HepG2 (cell line): ENCODE data around the gene DCLK1. TPM values are rescaled to one million over a fixed set of nuclear protein-coding genes. Genes with fewer than 3 reads are reported as not detected.

Experiments used
- ATAC-seq: fragments of 200-7000 bp; cut with Tn5 transposase; 3 replicates; pipeline ENCODE4 v1.9.1; 2020; ENCODE audit warnings: mild to moderate bottlenecking, moderate library complexity
- BruUV-seq: library from RNA; stranded (reverse); fragments of 400-500 nt; replicated peaks from 2 replicates; lab custom pipeline; 2021; lab: Mats Ljungman, UMichigan
- CTCF ChIA-PET: fragments of 300-600 bp; formaldehyde crosslinking; extraction: SDS; loops from one replicate; lab custom pipeline; 2021; ENCODE audit warnings: low total read pairs, inconsistent platforms, low intra/inter-chr PET ratio; lab: Yijun Ruan, JAX
- POLR2A ChIA-PET: fragments of 350-600 bp; sonication (Branson Sonifier 250); formaldehyde crosslinking; loops from one replicate; lab custom pipeline; 2020; ENCODE audit warnings: antibody characterized with exemption, inconsistent platforms; lab: Yijun Ruan, JAX
- DNase-seq: peaks from one replicate; pipeline ENCODE4 v3.0.0-alpha.2; 2015; ENCODE audit warnings: low spot score
- FAIRE-seq: peaks from 3 replicates; lab custom pipeline; 2011; peaks lifted over from hg19 to GRCh38; lab: Jason Lieb, UNC
- H2AFZ ChIP-seq: one replicate; pipeline ENCODE4 v1.6.1; 2011; ENCODE audit warnings: low read length, inconsistent platforms
- H3K27ac ChIP-seq: fragments of 300-600 bp; 3 replicates; pipeline ENCODE4 v1.8.0; 2011; ENCODE audit warnings: mixed run types, mild to moderate bottlenecking, mixed read lengths, low read length, inconsistent platforms; ENCODE audit not compliant: insufficient read depth; ENCODE audit errors: extremely low read length
- H3K27me3 ChIP-seq, 2 experiments: fragments of 200-600 bp in 1 of 2; 2 replicates in 1 of 2; 3 replicates in 1 of 2; pipeline versions ENCODE4 v1.6.0 to v1.8.0; 2011; ENCODE audit warnings: low read length in 2 of 2, mild to moderate bottlenecking in 2 of 2, moderate library complexity in 2 of 2, inconsistent platforms in 1 of 2; ENCODE audit not compliant: insufficient read depth in 2 of 2, control insufficient read depth in 1 of 2
- H3K36me3 ChIP-seq, 2 experiments: fragments of 200-600 bp in 1 of 2; replicated peaks in 1 of 2; 2 replicates in 1 of 2; 3 replicates in 1 of 2; pipeline versions ENCODE4 v1.5.1 to v1.8.0; 2011; ENCODE audit warnings: low read length in 2 of 2, inconsistent platforms in 1 of 2; ENCODE audit not compliant: insufficient read depth in 2 of 2, control insufficient read depth in 1 of 2
- H3K4me1 ChIP-seq: 2 replicates; pipeline ENCODE4 v1.5.1; 2012; ENCODE audit warnings: low read length, inconsistent platforms; ENCODE audit not compliant: insufficient read depth
- H3K4me2 ChIP-seq: 2 replicates; pipeline ENCODE4 v1.6.0; 2011; ENCODE audit warnings: low read depth, low read length, inconsistent platforms
- H3K4me3 ChIP-seq, 3 experiments: fragments of 200-600 bp in 1 of 3; sonication (generic), shearing (Covaris generic) in 1 of 3; replicated peaks in 1 of 3; 2 replicates each; pipeline ENCODE4 v1.5.1; 2011 to 2016; ENCODE audit warnings: low read length in 3 of 3, inconsistent platforms in 2 of 3, low read depth in 2 of 3, mild to moderate bottlenecking in 2 of 3, control low read depth in 1 of 3, mixed read lengths in 1 of 3; ENCODE audit not compliant: insufficient read depth in 1 of 3
- H3K79me2 ChIP-seq: one replicate; pipeline ENCODE4 v1.6.1; 2011; ENCODE audit warnings: low read length, inconsistent platforms; ENCODE audit not compliant: insufficient read depth
- H3K9ac ChIP-seq: 2 replicates; pipeline ENCODE4 v1.6.0; 2011; ENCODE audit warnings: mild to moderate bottlenecking, low read depth, low read length, inconsistent platforms; ENCODE audit not compliant: insufficient read depth
- H3K9me3 ChIP-seq: 2 replicates; pipeline ENCODE4 v1.5.1; 2012; ENCODE audit warnings: mild to moderate bottlenecking, low read length
- H4K20me1 ChIP-seq: 2 replicates; pipeline ENCODE4 v1.6.0; 2011; ENCODE audit warnings: inconsistent platforms, mild to moderate bottlenecking, low read length, moderate library complexity; ENCODE audit not compliant: insufficient read depth
- DR1 ChIP-seq: sonication (generic); formaldehyde crosslinking; IDR thresholded peaks from 2 replicates; pipeline ENCODE4 v1.8.0; 2021; ENCODE audit warnings: mild to moderate bottlenecking, missing genetic modification reagents, inconsistent platforms
- FOXJ3 ChIP-seq: sonication (generic); formaldehyde crosslinking; IDR thresholded peaks from 2 replicates; pipeline ENCODE4 v1.4.0; 2020; ENCODE audit warnings: missing genetic modification reagents, mild to moderate bottlenecking, borderline replicate concordance
- RCOR2 ChIP-seq: IDR thresholded peaks from 2 replicates; pipeline ENCODE4 v1.6.1; 2016; ENCODE audit warnings: missing biosample characterization, missing genetic modification reagents
- ZFP36 ChIP-seq: fragments of 150-350 bp; IDR thresholded peaks from 2 replicates; pipeline ENCODE4 v1.6.1; 2018; ENCODE audit warnings: borderline replicate concordance, low read length, low read depth; ENCODE audit not compliant: partially characterized antibody
- ZNF44 ChIP-seq: sonication (generic); formaldehyde crosslinking; IDR thresholded peaks from 2 replicates; pipeline ENCODE4 v1.5.1; 2020; ENCODE audit warnings: mild to moderate bottlenecking, missing genetic modification reagents
- ZNF543 ChIP-seq: sonication (generic); formaldehyde crosslinking; IDR thresholded peaks from 2 replicates; pipeline ENCODE4 v1.4.0; 2020; ENCODE audit warnings: mild to moderate bottlenecking, missing genetic modification reagents
- WGBS: methylation state at CpG from one replicate; pipeline ENCODE4 v1.1.6; 2017; ENCODE audit warnings: low lambda C conversion rate; 5-methylcytosine and 5-hydroxymethylcytosine counted together
- in situ Hi-C: cut with HindIII; loops from 2 replicates; pipeline ENCODE4 v1.10.0; 2017; ENCODE audit warnings: low pct_unique_long_range_greater_than_20kb; ENCODE audit not compliant: extremely low pct_ligation_motif_present
- intact Hi-C: fragments of 100-400 bp; cut with micrococcal nuclease; formaldehyde crosslinking; loops from one replicate; pipeline ENCODE4 v1.10.0; 2022; ENCODE audit not compliant: unreplicated experiment
- polyA plus RNA-seq, 8 experiments: library from polyadenylated mRNA; depleted of rRNA in 3 of 8; stranded (reverse) in 7 of 8; unstranded in 1 of 8; fragments of >200 nt; fragmentation: Illumina TruSeq in 4 of 8; extraction: Trizol in 4 of 8; gene quantifications; 2 replicates each; pipeline versions ENCODE4 v1.2.1 to v1.2.3, GENCODE V29; 2011 to 2016; ENCODE audit warnings: low read depth in 4 of 8, missing spikeins in 1 of 8, mixed read lengths in 1 of 8; ENCODE audit not compliant: insufficient read depth in 1 of 8
- total RNA-seq, 5 experiments: library from RNA; depleted of rRNA; stranded (reverse); fragments of >200 nt; fragmentation: Illumina TruSeq; extraction: Trizol; gene quantifications; 2 replicates each; pipeline ENCODE4 v1.2.3, GENCODE V29; 2016; ENCODE audit warnings: low read depth in 1 of 5
- TF ChIP-seq, protein P1 (sequence below): sonication (generic); formaldehyde crosslinking; IDR thresholded peaks from 2 replicates; pipeline ENCODE4 v1.4.0; 2020; ENCODE audit warnings: missing genetic modification reagents
- TF ChIP-seq, protein P2 (sequence below): IDR thresholded peaks from 2 replicates; pipeline ENCODE4 v1.6.1; 2012; ENCODE audit warnings: low read length, improper control_type of control experiment

The DCLK1 gene
- total and polyA plus RNA-seq, 2 of the 13 experiments (the other 11 are each of a cell fraction or from before 2014, with no cell fraction given) = not detected

DNA sequence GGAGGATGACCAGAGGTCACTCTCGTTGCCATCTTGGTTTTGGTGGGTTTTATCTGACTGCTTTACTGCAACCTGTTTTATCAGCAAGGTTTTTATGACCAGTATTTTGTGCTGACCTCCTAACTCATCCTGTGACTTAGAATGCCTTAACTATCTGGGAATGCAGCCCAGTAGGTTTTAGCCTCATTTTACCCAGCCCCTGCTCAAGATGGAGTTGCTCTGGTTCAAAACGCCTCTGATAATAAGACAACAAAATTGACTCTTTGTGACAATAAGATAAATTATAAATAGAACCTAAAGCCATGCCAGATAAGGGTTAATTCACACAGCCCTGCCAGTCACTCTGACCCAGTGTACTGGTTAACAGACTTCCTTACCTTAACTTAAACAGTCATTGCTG lies 387.0 kb downstream of the DCLK1 start:
- Histone ChIP-seq H3K9me3 (no peaks in the 10 kb centered on the region), H2AFZ (no peak overlapping the region), H3K36me3 (no peaks in the 10 kb centered on the region), H3K27me3 (no peaks in the 10 kb centered on the region), H3K79me2 (no peaks in the 10 kb centered on the region), H3K9ac (no peak overlapping the region), H4K20me1 (no peaks in the 10 kb centered on the region), H3K4me3 (no peak overlapping the region), H3K4me1 (no peaks in the 10 kb centered on the region), H3K27ac (no peak overlapping the region), H3K4me2 (no peak overlapping the region)
- no TSS peak for BruUV-seq
- CTCF ChIA-PET = no interaction called here
- DNase-seq (no peak), ATAC-seq (no peak), FAIRE-seq (no peak)
- in situ Hi-C loops = no loop called here
- TF ChIP-seq RCOR2 (no peak), ZFP36 (no peak), ZNF543 (no peak), ZNF44 (CRISPR knock-in tag) (no peak), DR1 (CRISPR knock-in tag) (no peak), FOXJ3 (CRISPR knock-in tag) (no peak)
- TF ChIP-seq, protein P1, sequence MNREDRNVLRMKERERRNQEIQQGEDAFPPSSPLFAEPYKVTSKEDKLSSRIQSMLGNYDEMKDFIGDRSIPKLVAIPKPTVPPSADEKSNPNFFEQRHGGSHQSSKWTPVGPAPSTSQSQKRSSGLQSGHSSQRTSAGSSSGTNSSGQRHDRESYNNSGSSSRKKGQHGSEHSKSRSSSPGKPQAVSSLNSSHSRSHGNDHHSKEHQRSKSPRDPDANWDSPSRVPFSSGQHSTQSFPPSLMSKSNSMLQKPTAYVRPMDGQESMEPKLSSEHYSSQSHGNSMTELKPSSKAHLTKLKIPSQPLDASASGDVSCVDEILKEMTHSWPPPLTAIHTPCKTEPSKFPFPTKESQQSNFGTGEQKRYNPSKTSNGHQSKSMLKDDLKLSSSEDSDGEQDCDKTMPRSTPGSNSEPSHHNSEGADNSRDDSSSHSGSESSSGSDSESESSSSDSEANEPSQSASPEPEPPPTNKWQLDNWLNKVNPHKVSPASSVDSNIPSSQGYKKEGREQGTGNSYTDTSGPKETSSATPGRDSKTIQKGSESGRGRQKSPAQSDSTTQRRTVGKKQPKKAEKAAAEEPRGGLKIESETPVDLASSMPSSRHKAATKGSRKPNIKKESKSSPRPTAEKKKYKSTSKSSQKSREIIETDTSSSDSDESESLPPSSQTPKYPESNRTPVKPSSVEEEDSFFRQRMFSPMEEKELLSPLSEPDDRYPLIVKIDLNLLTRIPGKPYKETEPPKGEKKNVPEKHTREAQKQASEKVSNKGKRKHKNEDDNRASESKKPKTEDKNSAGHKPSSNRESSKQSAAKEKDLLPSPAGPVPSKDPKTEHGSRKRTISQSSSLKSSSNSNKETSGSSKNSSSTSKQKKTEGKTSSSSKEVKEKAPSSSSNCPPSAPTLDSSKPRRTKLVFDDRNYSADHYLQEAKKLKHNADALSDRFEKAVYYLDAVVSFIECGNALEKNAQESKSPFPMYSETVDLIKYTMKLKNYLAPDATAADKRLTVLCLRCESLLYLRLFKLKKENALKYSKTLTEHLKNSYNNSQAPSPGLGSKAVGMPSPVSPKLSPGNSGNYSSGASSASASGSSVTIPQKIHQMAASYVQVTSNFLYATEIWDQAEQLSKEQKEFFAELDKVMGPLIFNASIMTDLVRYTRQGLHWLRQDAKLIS = no peak
- TF ChIP-seq, protein P2, sequence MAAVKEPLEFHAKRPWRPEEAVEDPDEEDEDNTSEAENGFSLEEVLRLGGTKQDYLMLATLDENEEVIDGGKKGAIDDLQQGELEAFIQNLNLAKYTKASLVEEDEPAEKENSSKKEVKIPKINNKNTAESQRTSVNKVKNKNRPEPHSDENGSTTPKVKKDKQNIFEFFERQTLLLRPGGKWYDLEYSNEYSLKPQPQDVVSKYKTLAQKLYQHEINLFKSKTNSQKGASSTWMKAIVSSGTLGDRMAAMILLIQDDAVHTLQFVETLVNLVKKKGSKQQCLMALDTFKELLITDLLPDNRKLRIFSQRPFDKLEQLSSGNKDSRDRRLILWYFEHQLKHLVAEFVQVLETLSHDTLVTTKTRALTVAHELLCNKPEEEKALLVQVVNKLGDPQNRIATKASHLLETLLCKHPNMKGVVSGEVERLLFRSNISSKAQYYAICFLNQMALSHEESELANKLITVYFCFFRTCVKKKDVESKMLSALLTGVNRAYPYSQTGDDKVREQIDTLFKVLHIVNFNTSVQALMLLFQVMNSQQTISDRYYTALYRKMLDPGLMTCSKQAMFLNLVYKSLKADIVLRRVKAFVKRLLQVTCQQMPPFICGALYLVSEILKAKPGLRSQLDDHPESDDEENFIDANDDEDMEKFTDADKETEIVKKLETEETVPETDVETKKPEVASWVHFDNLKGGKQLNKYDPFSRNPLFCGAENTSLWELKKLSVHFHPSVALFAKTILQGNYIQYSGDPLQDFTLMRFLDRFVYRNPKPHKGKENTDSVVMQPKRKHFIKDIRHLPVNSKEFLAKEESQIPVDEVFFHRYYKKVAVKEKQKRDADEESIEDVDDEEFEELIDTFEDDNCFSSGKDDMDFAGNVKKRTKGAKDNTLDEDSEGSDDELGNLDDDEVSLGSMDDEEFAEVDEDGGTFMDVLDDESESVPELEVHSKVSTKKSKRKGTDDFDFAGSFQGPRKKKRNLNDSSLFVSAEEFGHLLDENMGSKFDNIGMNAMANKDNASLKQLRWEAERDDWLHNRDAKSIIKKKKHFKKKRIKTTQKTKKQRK = no peak
- WGBS = 5% methylated on average over 2 of the region's 2 CpGs
- POLR2A ChIA-PET = no interaction called here
- intact Hi-C loops = no loop called here
